ES-I3 (cell line): ENCODE data around the gene MACF1.

Experiments
- H3K36me3 ChIP-seq: 2 replicates; pipeline ENCODE4 v1.6.1; 2013; ENCODE audit warnings: mild to moderate bottlenecking, low read length, control low read depth, moderate library complexity; ENCODE audit not compliant: insufficient read depth
- H3K4me1 ChIP-seq: 2 replicates; pipeline ENCODE4 v1.6.1; 2013; ENCODE audit warnings: mild to moderate bottlenecking, control low read depth, low read length; ENCODE audit not compliant: insufficient read depth
- H3K9ac ChIP-seq: 2 replicates; pipeline ENCODE4 v1.6.1; 2013; ENCODE audit warnings: low read depth, mild to moderate bottlenecking, low read length, moderate library complexity
- H3K9me3 ChIP-seq: 2 replicates; pipeline ENCODE4 v1.6.1; 2013; ENCODE audit warnings: mild to moderate bottlenecking, low read length, moderate library complexity; ENCODE audit not compliant: control insufficient read depth, insufficient read depth

MACF1 gene

DNA sequence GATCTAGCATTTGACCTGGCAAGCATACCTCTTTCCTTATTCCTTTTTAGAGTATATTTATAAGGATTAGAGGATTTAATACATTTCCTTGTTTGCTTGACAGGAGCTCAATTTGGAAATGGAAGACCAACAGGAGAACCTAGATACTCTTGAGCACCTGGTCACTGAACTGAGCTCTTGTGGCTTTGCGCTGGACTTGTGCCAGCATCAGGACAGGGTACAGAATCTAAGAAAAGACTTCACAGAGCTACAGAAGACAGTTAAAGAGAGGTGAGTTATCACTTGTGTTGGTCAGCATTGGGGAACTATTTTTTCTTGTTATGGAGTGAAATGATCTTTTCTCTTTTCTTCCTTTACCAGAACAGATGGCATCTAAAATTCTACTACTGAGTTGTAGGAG, 163.6 kb downstream of the MACF1 start:
- Histone ChIP-seq H3K9me3 (no peaks in the 10 kb centered on the region), H3K36me3 (peaks cover 48% of the 10 kb centered on the region), H3K9ac (no peak overlapping the region), H3K4me1 (no peaks in the 10 kb centered on the region)

GRCh38 chr1:39369565-39369964, 165.1 kb downstream of the MACF1 start:
- no peaks in the 10 kb centered on the region for H3K9me3 ChIP-seq
- no peaks in the 10 kb centered on the region for H3K4me1 ChIP-seq
- H3K9ac ChIP-seq, result no peak overlapping the region
- H3K36me3 ChIP-seq, result peaks cover 45% of the 10 kb centered on the region

- Histone ChIP-seq H3K9ac (no peak overlapping the region), H3K4me1 (no peaks in the 10 kb centered on the region), H3K36me3 (peaks cover 48% of the 10 kb centered on the region), H3K9me3 (no peaks in the 10 kb centered on the region)
Observed at GRCh38 chr1:39370602-39371001, 166.1 kb downstream of the MACF1 start.

DNA sequence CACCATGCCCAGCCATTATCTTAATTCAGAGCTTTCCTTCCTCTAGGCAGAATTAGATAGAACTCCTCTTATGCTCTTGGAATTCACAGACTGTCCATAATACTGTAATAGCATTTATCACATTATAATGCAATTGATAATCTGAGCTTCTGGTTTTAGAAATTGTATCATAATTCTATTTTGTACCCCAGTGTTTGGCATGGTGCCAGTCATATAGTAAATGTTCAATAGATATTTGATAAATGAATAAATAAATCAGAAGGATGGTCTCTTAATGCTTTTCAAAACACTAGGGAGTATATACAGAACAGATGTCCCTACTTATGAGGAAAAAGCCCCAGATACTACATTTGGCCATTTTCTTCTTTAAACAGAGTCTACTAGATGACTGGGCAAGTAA, 167.6 kb downstream of the MACF1 start:
- Histone ChIP-seq H3K9me3 (no peaks in the 10 kb centered on the region), H3K9ac (no peak overlapping the region), H3K36me3 (peaks cover 43% of the 10 kb centered on the region), H3K4me1 (no peaks in the 10 kb centered on the region)

- Histone ChIP-seq H3K9me3 (no peaks in the 10 kb centered on the region), H3K36me3 (peaks cover 26% of the 10 kb centered on the region), H3K4me1 (no peaks in the 10 kb centered on the region), H3K9ac (no peak overlapping the region)
Observed at GRCh38 chr1:39376656-39377055, 172.2 kb downstream of the MACF1 start.

- H3K4me1 ChIP-seq, result no peaks in the 10 kb centered on the region
- H3K9me3 ChIP-seq, result no peaks in the 10 kb centered on the region
- H3K36me3 ChIP-seq, result peaks cover 21% of the 10 kb centered on the region; the same call in 1 of the 2 replicates
- no peak overlapping the region for H3K9ac ChIP-seq
Observed at GRCh38 chr1:39378377-39378776, 173.9 kb downstream of the MACF1 start.

DNA sequence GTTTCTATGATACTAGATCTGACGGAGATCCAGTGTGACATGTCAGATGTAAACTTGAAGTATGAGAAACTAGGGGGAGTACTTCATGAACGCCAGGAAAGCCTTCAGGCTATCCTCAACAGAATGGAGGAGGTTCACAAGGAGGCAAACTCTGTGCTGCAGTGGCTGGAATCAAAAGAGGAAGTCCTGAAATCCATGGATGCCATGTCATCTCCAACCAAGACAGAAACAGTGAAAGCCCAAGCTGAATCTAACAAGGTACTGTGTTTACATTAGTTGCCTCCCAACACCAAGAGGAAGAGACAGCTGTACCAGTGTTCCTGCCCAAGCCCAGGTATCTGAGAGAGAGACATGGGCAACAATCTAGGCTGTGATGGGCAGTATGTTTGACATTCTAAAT, 174.7 kb downstream of the MACF1 start:
- H3K9me3 ChIP-seq, result no peaks in the 10 kb centered on the region
- no peak overlapping the region for H3K9ac ChIP-seq
- H3K4me1 ChIP-seq, result no peaks in the 10 kb centered on the region
- peaks cover 21% of the 10 kb centered on the region; the same call in 1 of the 2 replicates for H3K36me3 ChIP-seq

- Histone ChIP-seq H3K36me3 (peaks cover 24% of the 10 kb centered on the region; the same call in 1 of the 2 replicates), H3K4me1 (no peaks in the 10 kb centered on the region), H3K9ac (no peak overlapping the region), H3K9me3 (no peaks in the 10 kb centered on the region)
Observed at GRCh38 chr1:39380036-39380435, 175.5 kb downstream of the MACF1 start.

DNA sequence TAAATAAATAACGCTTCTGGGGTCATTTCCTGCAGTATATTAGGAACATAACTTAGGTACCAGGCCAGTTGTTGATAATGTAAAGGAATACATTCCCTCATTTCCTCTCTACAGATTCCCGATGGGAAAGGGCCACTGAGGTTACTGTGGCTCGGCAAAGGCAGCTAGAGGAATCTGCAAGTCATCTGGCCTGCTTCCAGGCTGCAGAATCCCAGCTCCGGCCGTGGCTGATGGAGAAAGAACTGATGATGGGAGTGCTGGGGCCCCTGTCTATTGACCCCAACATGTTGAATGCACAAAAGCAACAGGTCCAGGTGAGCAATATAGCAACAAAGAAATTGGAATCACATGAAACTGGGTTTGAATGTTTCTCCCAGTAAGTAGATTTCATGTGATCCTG, 177.3 kb downstream of the MACF1 start:
- Histone ChIP-seq H3K9ac (no peak overlapping the region), H3K36me3 (peaks cover 32% of the 10 kb centered on the region), H3K9me3 (no peaks in the 10 kb centered on the region), H3K4me1 (no peaks in the 10 kb centered on the region)

DNA sequence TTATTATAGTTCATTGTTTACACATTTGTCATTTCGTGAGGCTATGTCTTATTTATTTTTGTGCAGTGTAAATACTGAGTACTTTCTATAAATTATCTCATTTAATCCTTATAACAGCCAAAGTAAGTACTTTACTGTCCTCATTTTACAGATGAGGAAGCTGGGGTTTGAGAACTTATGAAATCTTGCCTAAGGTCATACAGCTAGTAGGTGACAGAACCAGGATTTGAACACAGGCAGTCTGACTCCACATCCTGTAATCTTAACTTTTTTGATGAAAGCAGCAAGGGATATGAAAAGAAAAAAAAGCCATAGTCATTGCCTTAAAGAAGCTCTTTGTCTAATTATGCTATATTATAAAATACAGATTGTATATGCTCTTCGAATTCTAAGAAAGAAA, 179.8 kb downstream of the MACF1 start:
- H3K4me1 ChIP-seq, result no peaks in the 10 kb centered on the region; the same call in 1 of the 2 replicates
- H3K9ac ChIP-seq, result no peak overlapping the region
- H3K36me3 ChIP-seq, result peaks cover 48% of the 10 kb centered on the region

DNA sequence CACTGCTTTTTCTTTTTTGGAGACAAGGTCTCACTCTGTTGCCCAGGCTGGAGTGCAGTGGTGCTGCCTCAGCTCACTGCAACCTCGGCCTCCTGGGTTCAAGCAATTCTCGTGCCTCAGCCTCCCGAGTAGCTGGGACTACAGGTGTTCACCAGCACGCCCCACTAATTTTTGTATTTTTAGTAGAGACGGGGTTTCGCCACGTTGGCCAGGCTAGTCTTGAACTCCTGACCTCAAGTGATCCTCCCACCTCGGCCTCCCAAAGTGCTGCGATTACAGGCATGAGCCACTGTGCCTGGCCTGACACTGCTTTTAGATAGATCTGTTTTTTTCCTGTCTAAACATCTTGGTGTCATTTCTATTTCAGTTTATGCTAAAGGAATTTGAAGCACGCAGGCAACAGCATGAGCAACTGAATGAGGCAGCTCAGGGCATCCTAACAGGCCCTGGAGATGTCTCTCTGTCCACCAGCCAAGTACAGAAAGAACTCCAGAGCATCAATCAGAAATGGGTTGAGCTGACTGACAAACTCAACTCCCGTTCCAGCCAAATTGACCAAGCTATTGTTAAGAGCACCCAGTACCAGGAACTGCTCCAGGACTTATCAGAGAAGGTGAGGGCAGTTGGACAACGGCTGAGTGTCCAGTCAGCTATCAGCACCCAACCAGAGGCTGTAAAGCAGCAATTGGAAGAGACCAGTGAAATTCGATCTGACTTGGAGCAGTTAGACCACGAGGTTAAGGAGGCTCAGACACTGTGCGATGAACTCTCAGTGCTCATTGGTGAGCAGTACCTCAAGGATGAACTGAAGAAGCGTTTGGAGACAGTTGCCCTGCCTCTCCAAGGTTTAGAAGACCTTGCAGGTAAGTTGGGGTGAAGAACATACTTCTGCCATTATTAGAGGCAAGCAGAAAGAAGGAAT, 180.8 kb downstream of the MACF1 start:
- Histone ChIP-seq H3K36me3 (peaks cover 49% of the 10 kb centered on the region), H3K9me3 (no peaks in the 10 kb centered on the region), H3K9ac (no peak overlapping the region), H3K4me1 (no peaks in the 10 kb centered on the region; the same call in 1 of the 2 replicates)

More for the DNA sequence above, 179.8 kb downstream of the MACF1 start:
- no peaks in the 10 kb centered on the region for H3K9me3 ChIP-seq

DNA sequence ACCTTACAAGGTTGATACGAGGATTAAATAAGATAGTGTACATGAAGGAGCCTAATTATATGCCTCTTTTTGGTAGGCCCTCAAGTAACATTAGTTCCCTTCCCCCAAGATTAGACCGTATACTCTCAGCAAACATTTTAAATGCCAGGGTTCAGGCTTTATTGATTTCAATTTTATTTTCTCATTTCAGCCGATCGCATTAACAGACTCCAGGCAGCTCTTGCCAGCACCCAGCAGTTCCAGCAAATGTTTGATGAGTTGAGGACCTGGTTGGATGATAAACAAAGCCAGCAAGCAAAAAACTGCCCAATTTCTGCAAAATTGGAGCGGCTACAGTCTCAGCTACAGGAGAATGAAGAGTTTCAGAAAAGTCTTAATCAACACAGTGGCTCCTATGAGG, 182.5 kb downstream of the MACF1 start:
- H3K36me3 ChIP-seq, result peaks cover 39% of the 10 kb centered on the region
- H3K9ac ChIP-seq, result no peak overlapping the region

DNA sequence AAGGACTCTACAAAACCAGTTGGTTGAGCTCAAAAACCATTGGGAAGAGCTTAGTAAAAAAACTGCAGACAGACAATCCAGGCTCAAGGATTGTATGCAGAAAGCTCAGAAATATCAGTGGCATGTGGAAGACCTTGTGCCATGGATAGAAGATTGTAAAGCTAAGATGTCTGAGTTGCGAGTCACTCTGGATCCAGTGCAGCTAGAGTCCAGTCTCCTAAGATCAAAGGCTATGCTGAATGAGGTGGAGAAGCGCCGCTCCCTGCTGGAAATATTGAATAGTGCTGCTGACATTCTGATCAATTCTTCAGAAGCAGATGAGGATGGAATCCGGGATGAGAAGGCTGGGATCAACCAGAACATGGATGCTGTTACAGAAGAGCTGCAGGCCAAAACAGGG, 183.0 kb downstream of the MACF1 start:
- Histone ChIP-seq H3K9ac (no peak overlapping the region), H3K9me3 (no peaks in the 10 kb centered on the region), H3K36me3 (peaks cover 39% of the 10 kb centered on the region), H3K4me1 (peaks cover 12% of the 10 kb centered on the region)

More for the DNA sequence above, 182.5 kb downstream of the MACF1 start:
- no peaks in the 10 kb centered on the region for H3K9me3 ChIP-seq
- H3K4me1 ChIP-seq, result peaks cover 10% of the 10 kb centered on the region

DNA sequence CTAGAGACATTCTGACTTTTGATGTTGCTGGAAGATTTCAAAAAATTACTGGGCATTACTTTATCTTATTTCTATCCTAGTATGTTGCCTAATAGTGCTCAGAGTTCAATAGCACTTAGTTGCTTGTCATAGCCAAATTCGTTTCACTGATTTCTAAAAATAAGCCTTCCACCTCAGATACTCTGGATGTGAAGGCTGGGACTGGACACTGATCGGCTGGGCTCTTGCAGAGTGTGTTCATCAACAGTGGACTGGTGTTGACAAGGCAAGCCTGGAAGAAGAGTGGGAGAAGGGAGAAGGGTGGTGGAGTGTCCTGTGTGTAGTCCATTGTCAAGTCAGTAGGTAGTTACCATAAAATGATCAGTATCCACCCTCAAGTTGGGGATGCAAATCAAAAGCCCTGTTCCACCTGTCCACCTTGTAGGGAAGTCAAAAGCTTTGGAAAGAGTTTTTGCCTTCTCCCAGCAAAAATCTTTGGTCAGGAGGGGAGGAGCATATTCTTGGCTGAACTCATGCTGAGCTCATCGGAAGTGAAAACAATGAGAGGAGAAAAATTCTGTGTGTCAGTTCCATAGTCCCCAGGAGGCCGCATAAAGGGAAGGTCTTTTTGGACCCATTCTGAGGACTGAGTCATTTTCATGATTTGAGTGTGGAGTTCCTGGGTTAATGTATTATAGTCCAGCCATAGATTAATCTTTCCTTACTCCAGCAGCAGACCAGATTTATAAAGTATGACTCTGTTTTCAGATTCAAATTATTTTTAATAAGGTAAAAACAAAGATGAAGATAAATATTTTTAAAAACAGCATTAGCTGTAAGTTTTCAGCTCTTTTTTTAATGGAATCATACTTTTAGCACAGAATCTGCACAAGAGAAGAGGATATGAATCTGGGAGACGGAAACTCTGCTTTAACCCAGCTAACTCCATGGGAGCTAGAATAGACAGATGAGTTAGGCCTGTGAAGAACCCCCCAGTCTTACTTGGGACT, 187.5 kb downstream of the MACF1 start:
- H3K4me1 ChIP-seq, result peaks cover 50% of the 10 kb centered on the region
- H3K9ac ChIP-seq, result no peak overlapping the region
- H3K9me3 ChIP-seq, result no peaks in the 10 kb centered on the region
- peaks cover 20% of the 10 kb centered on the region for H3K36me3 ChIP-seq
